GM18520 (cell line): ENCODE measurements around the gene BAIAP2L1.

ENCODE experiments used
- ATAC-seq: cut with Tn5 transposase; IDR thresholded peaks from one replicate; pipeline ENCODE4 v1.9.1; 2021; ENCODE audit not compliant: unreplicated experiment

BAIAP2L1 gene

DNA sequence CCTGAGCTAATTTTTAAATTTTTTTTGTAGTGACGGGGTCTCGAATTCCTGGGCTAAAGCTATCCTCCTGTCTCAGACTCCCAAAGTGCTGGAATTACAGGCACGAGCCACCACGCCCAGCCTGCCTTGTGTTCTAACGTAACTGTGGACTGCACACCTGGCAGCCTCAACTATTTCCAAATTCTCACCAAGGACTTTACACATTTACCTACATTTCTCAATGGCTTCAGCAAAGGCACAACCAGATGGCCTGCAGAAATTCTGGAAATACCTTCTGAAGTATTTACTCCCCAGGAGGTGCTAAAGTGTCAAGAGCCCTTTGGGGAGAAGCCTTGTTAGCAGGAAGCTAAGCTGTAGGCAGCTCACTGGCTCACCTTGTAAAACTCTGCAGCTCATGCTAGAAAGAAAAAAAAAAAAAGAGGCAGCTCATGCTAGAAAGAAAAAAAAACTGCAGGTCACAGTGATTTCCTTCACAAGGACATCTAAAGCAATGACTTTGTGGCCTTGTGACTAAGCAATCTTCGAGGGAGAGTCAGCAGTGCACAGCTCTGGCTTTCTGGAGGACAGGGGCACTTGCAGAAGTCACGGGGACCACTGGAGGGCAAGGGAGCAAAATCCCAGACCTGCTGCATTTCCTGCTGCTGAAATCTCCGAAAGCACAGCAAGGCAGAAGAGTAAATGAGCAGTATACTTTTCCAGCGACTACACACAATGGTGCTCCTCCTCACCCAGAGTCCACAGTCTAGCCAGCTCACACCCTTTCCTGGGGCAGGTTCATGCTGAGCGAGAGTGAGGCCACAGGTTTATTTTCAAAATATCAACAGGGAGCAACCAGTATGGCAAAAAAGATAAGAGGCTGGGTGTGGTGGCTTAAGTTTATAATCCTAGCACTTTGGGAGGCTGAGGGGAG, 40.4 kb downstream of the BAIAP2L1 start:
- ATAC-seq: no peak

DNA sequence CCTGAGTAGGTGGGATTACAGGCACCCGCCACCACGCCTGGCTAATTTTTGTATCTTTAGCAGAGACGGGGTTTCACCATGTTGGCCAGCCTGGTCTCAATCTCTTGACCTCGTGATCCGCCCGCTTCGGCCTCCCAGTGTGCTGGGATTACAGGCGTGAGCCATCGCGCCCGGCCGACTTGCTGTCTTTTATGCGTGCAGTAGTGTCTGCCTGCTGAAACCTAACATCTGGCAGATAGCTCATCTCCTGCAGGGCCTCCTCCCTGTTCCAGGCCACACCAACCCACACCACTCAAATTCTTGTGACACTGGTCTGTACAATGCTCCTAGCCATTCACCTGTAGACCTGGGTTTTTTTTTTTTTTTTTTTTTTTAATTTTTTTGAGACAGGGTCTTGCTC, 41.5 kb downstream of the BAIAP2L1 start:
- ATAC-seq: no peak

DNA sequence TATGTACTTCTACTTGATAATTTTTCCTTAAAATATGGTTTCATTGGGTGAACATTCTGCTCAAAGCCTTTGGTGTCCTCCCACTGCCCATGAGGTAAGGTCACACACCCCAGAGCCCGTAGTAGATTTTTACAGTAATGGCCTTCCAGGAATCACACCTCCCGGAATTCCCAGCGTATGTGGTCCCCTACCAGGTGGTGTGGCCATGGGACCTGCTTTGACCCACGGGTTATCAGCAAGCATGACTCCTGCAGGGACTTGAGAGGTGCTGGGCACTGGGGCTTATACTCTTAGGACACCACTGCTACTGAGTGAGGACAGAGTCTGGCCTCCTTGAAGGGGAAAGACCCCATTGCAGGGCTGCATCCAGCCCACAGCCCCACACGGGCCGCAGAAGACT, 42.2 kb downstream of the BAIAP2L1 start:
- ATAC-seq: no peak

GRCh38 chr7:98357751-98358161, 43.1 kb downstream of the BAIAP2L1 start:
- ATAC-seq: no peak

DNA sequence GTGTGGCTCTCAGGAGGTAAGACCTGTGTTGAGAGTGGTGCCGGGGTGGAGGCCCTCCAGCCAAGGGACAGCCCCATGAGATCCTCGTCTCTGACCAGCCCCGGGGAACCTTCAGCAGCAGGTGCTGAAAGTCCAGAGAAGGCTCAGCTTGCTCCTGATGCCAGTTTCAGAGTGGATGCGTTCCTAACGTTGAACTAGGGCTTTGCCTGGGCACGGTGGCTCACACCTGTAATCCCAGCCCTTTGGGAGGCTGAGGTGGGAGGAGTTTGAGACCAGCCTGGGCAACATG, 45.7 kb downstream of the BAIAP2L1 start:
- ATAC-seq: no peak

GRCh38 chr7:98354511-98355249, 46.2 kb downstream of the BAIAP2L1 start:
- ATAC-seq: no peak

DNA sequence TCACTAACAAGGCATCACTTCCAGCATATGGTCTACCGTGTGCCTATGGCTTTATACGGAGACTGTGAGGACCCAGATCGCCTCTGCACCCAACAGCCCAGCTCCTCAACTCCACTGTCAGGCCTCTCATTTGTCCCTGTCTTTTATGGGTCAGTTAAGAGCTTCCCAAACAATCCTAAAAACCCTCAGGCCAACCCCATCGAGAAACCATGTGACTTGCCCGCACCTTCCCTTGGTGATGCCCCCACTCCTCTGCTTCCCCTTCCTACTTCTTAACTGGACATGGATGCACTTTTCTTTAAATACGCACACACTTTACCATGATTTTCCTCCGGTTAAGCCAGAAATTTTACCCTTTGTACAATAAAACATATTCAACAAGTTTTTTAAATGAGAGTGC, 46.8 kb downstream of the BAIAP2L1 start:
- ATAC-seq: no peak

- no peak for ATAC-seq
These were observed 48.3 kb downstream of the BAIAP2L1 start for GRCh38 chr7:98352621-98353020.

DNA sequence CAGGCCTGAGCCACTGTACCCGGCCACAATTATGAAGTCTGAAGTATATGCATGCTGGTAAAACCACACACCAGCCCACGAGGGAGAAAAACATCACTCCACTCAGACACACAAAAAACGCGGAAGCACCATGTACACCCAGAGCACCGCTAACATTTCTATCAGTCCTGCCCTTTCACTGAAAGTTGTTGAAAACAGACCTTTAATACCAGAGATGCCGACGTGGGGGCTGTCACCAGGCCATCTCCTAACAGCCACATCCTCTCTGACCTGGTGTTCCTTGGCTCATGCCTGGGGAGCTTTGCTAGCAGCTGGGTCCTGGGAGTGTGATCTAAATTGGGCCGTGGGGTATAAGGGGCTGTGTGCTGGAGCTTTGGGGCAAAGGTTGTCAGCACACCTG, 49.8 kb downstream of the BAIAP2L1 start:
- no peak for ATAC-seq

- ATAC-seq: no peak
These were observed 52.0 kb downstream of the BAIAP2L1 start for GRCh38 chr7:98348726-98349474.

DNA sequence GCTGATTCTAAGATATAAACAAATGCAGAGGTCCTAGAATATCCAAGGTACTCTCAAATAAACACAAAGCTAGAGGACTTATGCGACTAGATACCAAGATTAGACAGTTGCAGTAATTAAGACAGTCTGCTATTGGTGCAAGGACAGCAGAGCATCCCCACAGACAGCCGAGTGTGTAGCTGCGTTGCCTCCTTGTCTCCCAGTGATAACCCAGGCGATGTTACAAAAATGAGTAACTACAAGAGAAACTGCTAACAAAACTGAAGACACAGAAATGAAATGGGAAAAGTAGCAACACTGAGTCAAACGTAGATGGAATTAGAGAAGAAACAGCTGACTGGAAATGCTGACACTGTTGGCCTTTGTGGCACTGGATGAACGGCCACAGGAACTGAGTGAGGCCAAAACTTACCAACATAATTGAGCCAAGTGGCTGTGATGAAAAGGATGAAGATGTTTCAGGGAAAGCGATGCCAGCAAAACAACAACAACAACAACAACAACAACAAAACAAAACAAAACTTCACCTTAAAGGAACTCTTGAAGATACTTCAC, 54.3 kb downstream of the BAIAP2L1 start:
- ATAC-seq: no peak

DNA sequence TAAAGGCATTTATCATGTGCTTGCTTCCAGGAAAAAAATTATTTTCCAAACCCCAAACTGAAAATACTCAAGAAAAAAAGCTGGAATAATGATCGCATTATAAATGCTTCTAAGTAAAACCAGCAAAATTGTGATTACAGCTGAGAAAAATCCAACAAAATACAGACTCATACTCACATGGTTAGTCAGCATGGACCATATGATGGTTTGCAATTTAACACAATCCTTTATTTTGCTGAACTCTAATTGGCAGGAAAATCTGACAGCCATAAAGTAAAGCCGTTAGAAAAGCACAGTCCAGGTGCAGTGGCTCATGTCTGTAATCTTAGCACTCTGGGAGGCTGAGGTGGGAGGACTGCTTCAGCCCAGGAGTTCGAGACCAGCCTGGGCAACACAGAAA, 59.8 kb downstream of the BAIAP2L1 start:
- ATAC-seq: no peak

DNA sequence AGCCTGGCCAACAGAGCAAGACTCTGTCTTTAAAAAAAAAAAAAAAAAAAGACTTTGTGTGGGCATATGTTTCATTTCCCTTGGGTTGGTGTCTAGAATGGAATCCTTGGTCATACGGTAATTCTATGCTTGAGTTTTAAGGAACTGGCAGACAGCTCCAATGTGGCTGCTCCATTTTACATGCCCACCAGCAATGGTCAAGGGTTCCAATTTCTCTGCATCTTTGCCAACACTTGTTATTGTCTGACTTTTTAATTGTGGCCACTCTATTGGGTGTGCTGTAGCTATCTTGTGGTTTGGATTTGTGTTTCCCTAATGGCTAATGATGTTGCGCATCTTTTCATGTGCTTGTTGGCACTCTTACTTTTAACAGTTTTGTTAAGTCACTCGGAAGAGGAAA, 61.8 kb downstream of the BAIAP2L1 start:
- no peak for ATAC-seq

GRCh38 chr7:98338441-98338840, 62.4 kb downstream of the BAIAP2L1 start:
- no peak for ATAC-seq

- ATAC-seq: no peak
These were observed 65.4 kb downstream of the BAIAP2L1 start for GRCh38 chr7:98335411-98335977.

DNA sequence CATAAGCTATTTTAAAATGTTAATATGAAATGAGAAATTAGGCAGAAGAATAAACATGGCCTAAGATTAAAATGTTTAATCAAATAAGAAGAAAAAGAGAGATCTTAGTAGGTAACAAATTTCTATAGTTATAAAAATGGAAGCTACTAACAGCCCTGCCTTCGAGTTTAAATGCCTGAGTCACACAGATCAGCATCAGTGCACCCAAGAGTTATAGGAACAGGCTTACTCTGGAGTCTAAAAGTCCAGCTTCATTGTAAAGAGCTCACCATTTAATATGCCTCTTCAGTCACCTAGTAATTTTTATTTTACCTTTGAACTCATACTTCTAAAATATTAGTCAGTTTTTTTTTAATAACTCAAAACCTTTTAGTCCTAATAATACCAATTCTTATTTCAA, 66.8 kb downstream of the BAIAP2L1 start:
- no peak for ATAC-seq

- no peak for ATAC-seq
These were observed 69.9 kb downstream of the BAIAP2L1 start for GRCh38 chr7:98330926-98331529.

- no peak for ATAC-seq
These were observed 71.0 kb downstream of the BAIAP2L1 start for GRCh38 chr7:98329791-98330373.

DNA sequence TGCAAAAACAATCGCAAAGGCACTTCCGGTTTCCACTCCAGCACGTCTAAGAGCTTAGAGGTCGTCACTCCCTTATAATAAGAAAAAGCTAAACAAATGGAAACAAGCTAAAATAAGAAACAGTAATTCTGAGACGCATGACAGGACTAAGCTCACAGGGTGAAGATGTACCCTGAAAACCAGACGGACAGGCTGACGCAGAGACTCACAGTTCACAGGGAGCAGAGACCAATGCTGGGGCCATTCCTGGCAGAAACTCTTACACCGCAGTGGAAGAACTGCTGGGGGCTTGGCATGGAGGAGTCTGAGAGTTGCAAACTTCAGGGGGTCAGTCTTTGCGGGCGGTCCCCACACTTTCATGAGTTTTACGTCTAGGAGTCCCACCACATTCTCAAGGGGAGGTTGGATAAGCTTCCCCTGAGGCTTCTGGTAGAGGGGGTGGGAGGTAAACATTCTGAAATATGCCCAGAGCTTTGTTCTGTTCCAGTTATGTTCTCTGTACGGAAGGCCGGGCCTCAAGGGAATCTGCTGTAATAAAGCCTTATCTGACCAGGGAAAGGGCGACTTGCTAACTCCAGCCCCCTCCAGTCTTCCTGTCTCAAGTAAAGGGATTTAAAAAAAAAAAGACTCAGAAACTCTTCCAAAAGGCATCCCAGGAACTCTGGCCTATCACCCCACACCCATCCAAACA, 71.6 kb downstream of the BAIAP2L1 start:
- no peak for ATAC-seq

- no peak for ATAC-seq
These were observed 76.1 kb downstream of the BAIAP2L1 start for GRCh38 chr7:98324782-98325181.
